ENCODE measurements around the gene ABL2.
"Not testable (repeated sequence)": the region's sequence is repeated elsewhere in the genome, so short reads cannot be mapped to it uniquely, and the experiment has no call there.

Gene ABL2

GRCh38 chr1:179229214-179230140 is at the start of gene ABL2:
TSS of gene ABL2 (minus strand) at chr1:179229677. CDS start at chr1:179229397, 280 bp downstream.
- DNase-seq, result peak; percentile 39 to 53

GRCh38 chr1:179278920-179279319 is 49.4 kb upstream of the ABL2 start:
- DNase-seq, result no peak

GRCh38 chr1:179274424-179274823 is 44.9 kb upstream of the ABL2 start:
- DNase-seq, result not testable (repeated sequence)

GRCh38 chr1:179269071-179269470 is 39.6 kb upstream of the ABL2 start:
- no peak for DNase-seq

- no peak for DNase-seq
Measured at GRCh38 chr1:179264507-179264906, 35.0 kb upstream of the ABL2 start.

GRCh38 chr1:179263121-179263520 is 33.6 kb upstream of the ABL2 start:
- DNase-seq, result no peak

GRCh38 chr1:179262183-179262582 is 32.7 kb upstream of the ABL2 start:
- DNase-seq, result no peak

GRCh38 chr1:179253286-179253972 is 24.0 kb upstream of the ABL2 start:
- DNase-seq, result no peak

GRCh38 chr1:179252606-179253005 is 23.1 kb upstream of the ABL2 start:
- no peak for DNase-seq

- no peak for DNase-seq
Measured at GRCh38 chr1:179251675-179252074, 22.2 kb upstream of the ABL2 start.

- no peak for DNase-seq
Measured at GRCh38 chr1:179247923-179248322, 18.4 kb upstream of the ABL2 start.

GRCh38 chr1:179245426-179245825 is 15.9 kb upstream of the ABL2 start:
- not testable (repeated sequence) for DNase-seq

- DNase-seq, result no peak
Measured at GRCh38 chr1:179241530-179242097, 12.1 kb upstream of the ABL2 start.

GRCh38 chr1:179237222-179237621 is 7.7 kb upstream of the ABL2 start:
- no peak for DNase-seq

- no peak for DNase-seq
Measured at GRCh38 chr1:179234863-179235262, 5.4 kb upstream of the ABL2 start.

GRCh38 chr1:179231923-179232322 is 2.4 kb upstream of the ABL2 start:
- no peak for DNase-seq

- DNase-seq, result no peak
Measured at GRCh38 chr1:179230721-179231120, 1.2 kb upstream of the ABL2 start.

GRCh38 chr1:179230251-179230650 is 774 bp upstream of the ABL2 start:
- no peak for DNase-seq

GRCh38 chr1:179228783-179229213 is 679 bp downstream of the ABL2 start:
- DNase-seq, result peak; percentile 33 to 52

GRCh38 chr1:179226738-179227137 is 2.7 kb downstream of the ABL2 start:
- DNase-seq, result no peak

GRCh38 chr1:179224466-179224865 is 5.0 kb downstream of the ABL2 start:
- DNase-seq, result not testable (repeated sequence)

GRCh38 chr1:179221121-179221520 is 8.4 kb downstream of the ABL2 start:
- DNase-seq, result not testable (repeated sequence)

- no peak for DNase-seq
Measured at GRCh38 chr1:179217943-179218507, 11.5 kb downstream of the ABL2 start.

Data from activated CD4-positive, alpha-beta T cell treated with anti-CD3 and anti-CD28 coated beads, Interleukin-2, amount 50 U/mL, for 48 hours (primary cell).